HepG2 (cell line): ENCODE data around the gene CACNG1. TPM values are rescaled to one million over a fixed set of nuclear protein-coding genes. Genes with fewer than 3 reads are reported as not detected.

Experiments
- ATAC-seq: fragments of 200-7000 bp; cut with Tn5 transposase; 3 replicates; pipeline ENCODE4 v1.9.1; 2020; ENCODE audit warnings: mild to moderate bottlenecking, moderate library complexity
- BruUV-seq: library from RNA; stranded (reverse); fragments of 400-500 nt; replicated peaks from 2 replicates; lab custom pipeline; 2021; lab: Mats Ljungman, UMichigan
- CTCF ChIA-PET: fragments of 300-600 bp; formaldehyde crosslinking; extraction: SDS; loops from one replicate; lab custom pipeline; 2021; ENCODE audit warnings: low total read pairs, inconsistent platforms, low intra/inter-chr PET ratio; lab: Yijun Ruan, JAX
- POLR2A ChIA-PET: fragments of 350-600 bp; sonication (Branson Sonifier 250); formaldehyde crosslinking; loops from one replicate; lab custom pipeline; 2020; ENCODE audit warnings: antibody characterized with exemption, inconsistent platforms; lab: Yijun Ruan, JAX
- DNase-seq: peaks from one replicate; pipeline ENCODE4 v3.0.0-alpha.2; 2015; ENCODE audit warnings: low spot score
- FAIRE-seq: peaks from 3 replicates; lab custom pipeline; 2011; peaks lifted over from hg19 to GRCh38; lab: Jason Lieb, UNC
- H2AFZ ChIP-seq: one replicate; pipeline ENCODE4 v1.6.1; 2011; ENCODE audit warnings: low read length, inconsistent platforms
- H3K27ac ChIP-seq: fragments of 300-600 bp; 3 replicates; pipeline ENCODE4 v1.8.0; 2011; ENCODE audit warnings: mixed run types, mild to moderate bottlenecking, mixed read lengths, low read length, inconsistent platforms; ENCODE audit not compliant: insufficient read depth; ENCODE audit errors: extremely low read length
- H3K27me3 ChIP-seq, 2 experiments: fragments of 200-600 bp in 1 of 2; 2 replicates in 1 of 2; 3 replicates in 1 of 2; pipeline versions ENCODE4 v1.6.0 to v1.8.0; 2011; ENCODE audit warnings: low read length in 2 of 2, mild to moderate bottlenecking in 2 of 2, moderate library complexity in 2 of 2, inconsistent platforms in 1 of 2; ENCODE audit not compliant: insufficient read depth in 2 of 2, control insufficient read depth in 1 of 2
- H3K36me3 ChIP-seq, 2 experiments: fragments of 200-600 bp in 1 of 2; replicated peaks in 1 of 2; 2 replicates in 1 of 2; 3 replicates in 1 of 2; pipeline versions ENCODE4 v1.5.1 to v1.8.0; 2011; ENCODE audit warnings: low read length in 2 of 2, inconsistent platforms in 1 of 2; ENCODE audit not compliant: insufficient read depth in 2 of 2, control insufficient read depth in 1 of 2
- H3K4me1 ChIP-seq: 2 replicates; pipeline ENCODE4 v1.5.1; 2012; ENCODE audit warnings: low read length, inconsistent platforms; ENCODE audit not compliant: insufficient read depth
- H3K4me2 ChIP-seq: 2 replicates; pipeline ENCODE4 v1.6.0; 2011; ENCODE audit warnings: low read depth, low read length, inconsistent platforms
- H3K4me3 ChIP-seq, 3 experiments: fragments of 200-600 bp in 1 of 3; sonication (generic), shearing (Covaris generic) in 1 of 3; replicated peaks in 1 of 3; 2 replicates each; pipeline ENCODE4 v1.5.1; 2011 to 2016; ENCODE audit warnings: low read length in 3 of 3, inconsistent platforms in 2 of 3, low read depth in 2 of 3, mild to moderate bottlenecking in 2 of 3, control low read depth in 1 of 3, mixed read lengths in 1 of 3; ENCODE audit not compliant: insufficient read depth in 1 of 3
- H3K79me2 ChIP-seq: one replicate; pipeline ENCODE4 v1.6.1; 2011; ENCODE audit warnings: low read length, inconsistent platforms; ENCODE audit not compliant: insufficient read depth
- H3K9ac ChIP-seq: 2 replicates; pipeline ENCODE4 v1.6.0; 2011; ENCODE audit warnings: mild to moderate bottlenecking, low read depth, low read length, inconsistent platforms; ENCODE audit not compliant: insufficient read depth
- H3K9me3 ChIP-seq: 2 replicates; pipeline ENCODE4 v1.5.1; 2012; ENCODE audit warnings: mild to moderate bottlenecking, low read length
- H4K20me1 ChIP-seq: 2 replicates; pipeline ENCODE4 v1.6.0; 2011; ENCODE audit warnings: inconsistent platforms, mild to moderate bottlenecking, low read length, moderate library complexity; ENCODE audit not compliant: insufficient read depth
- JARID2 ChIP-seq: sonication (generic); formaldehyde crosslinking; IDR thresholded peaks from 2 replicates; pipeline ENCODE4 v1.8.1; 2023; ENCODE audit warnings: missing genetic modification reagents, inconsistent platforms; ENCODE audit not compliant: insufficient replicate concordance
- KMT2A ChIP-seq: sonication (generic); formaldehyde crosslinking; IDR thresholded peaks from 2 replicates; pipeline ENCODE4 v1.4.0; 2020; ENCODE audit warnings: missing genetic modification reagents
- NFRKB ChIP-seq: fragments of 450-650 bp; IDR thresholded peaks from 2 replicates; pipeline ENCODE4 v1.6.1; 2017
- RFXAP ChIP-seq: sonication (generic); formaldehyde crosslinking; IDR thresholded peaks from 2 replicates; pipeline ENCODE4 v1.4.0; 2020; ENCODE audit warnings: missing genetic modification reagents, borderline replicate concordance
- SALL2 ChIP-seq: sonication (generic); formaldehyde crosslinking; IDR thresholded peaks from 2 replicates; pipeline ENCODE4 v1.8.1; 2023; ENCODE audit warnings: mild to moderate bottlenecking, missing genetic modification reagents, inconsistent platforms
- SNAI1 ChIP-seq: sonication (generic); formaldehyde crosslinking; IDR thresholded peaks from 2 replicates; pipeline ENCODE4 v1.5.0; 2020; ENCODE audit warnings: mild to moderate bottlenecking, missing genetic modification reagents, borderline replicate concordance
- SOX13 ChIP-seq, 3 experiments: fragments of 450-650 bp in 1 of 3; sonication (generic) in 1 of 3; formaldehyde crosslinking in 1 of 3; IDR thresholded peaks in 2 of 3; conservative IDR thresholded peaks in 1 of 3; 2 replicates each; pipeline versions ENCODE4 v1.5.0 to v1.6.1; 2016 to 2020; ENCODE audit warnings: antibody characterized with exemption in 1 of 3, mild to moderate bottlenecking in 1 of 3, missing compliant biosample characterization in 1 of 3, missing genetic modification reagents in 1 of 3, moderate library complexity in 1 of 3
- ZNF17 ChIP-seq: sonication (generic); formaldehyde crosslinking; IDR thresholded peaks from 2 replicates; pipeline ENCODE4 v1.5.0; 2020; ENCODE audit warnings: mild to moderate bottlenecking, missing genetic modification reagents
- ZNF292 ChIP-seq: sonication (generic); formaldehyde crosslinking; IDR thresholded peaks from 2 replicates; pipeline ENCODE4 v1.8.1; 2022; ENCODE audit warnings: mild to moderate bottlenecking, low read depth, missing genetic modification reagents, borderline replicate concordance
- ZNF7 ChIP-seq: IDR thresholded peaks from 2 replicates; pipeline ENCODE4 v1.6.1; 2016; ENCODE audit warnings: missing biosample characterization, missing genetic modification reagents
- WGBS: methylation state at CpG from one replicate; pipeline ENCODE4 v1.1.6; 2017; ENCODE audit warnings: low lambda C conversion rate; 5-methylcytosine and 5-hydroxymethylcytosine counted together
- in situ Hi-C: cut with HindIII; loops from 2 replicates; pipeline ENCODE4 v1.10.0; 2017; ENCODE audit warnings: low pct_unique_long_range_greater_than_20kb; ENCODE audit not compliant: extremely low pct_ligation_motif_present
- intact Hi-C: fragments of 100-400 bp; cut with micrococcal nuclease; formaldehyde crosslinking; loops from one replicate; pipeline ENCODE4 v1.10.0; 2022; ENCODE audit not compliant: unreplicated experiment
- polyA plus RNA-seq, 8 experiments: library from polyadenylated mRNA; depleted of rRNA in 3 of 8; stranded (reverse) in 7 of 8; unstranded in 1 of 8; fragments of >200 nt; fragmentation: Illumina TruSeq in 4 of 8; extraction: Trizol in 4 of 8; gene quantifications; 2 replicates each; pipeline versions ENCODE4 v1.2.1 to v1.2.3, GENCODE V29; 2011 to 2016; ENCODE audit warnings: low read depth in 4 of 8, missing spikeins in 1 of 8, mixed read lengths in 1 of 8; ENCODE audit not compliant: insufficient read depth in 1 of 8
- total RNA-seq, 5 experiments: library from RNA; depleted of rRNA; stranded (reverse); fragments of >200 nt; fragmentation: Illumina TruSeq; extraction: Trizol; gene quantifications; 2 replicates each; pipeline ENCODE4 v1.2.3, GENCODE V29; 2016; ENCODE audit warnings: low read depth in 1 of 5
- TF ChIP-seq, protein P1 (sequence below): sonication (generic); formaldehyde crosslinking; IDR thresholded peaks from 2 replicates; pipeline ENCODE4 v1.4.0; 2020; ENCODE audit warnings: missing genetic modification reagents

The CACNG1 gene
- total and polyA plus RNA-seq, 2 of the 13 experiments (the other 11 are each of a cell fraction or from before 2014, with no cell fraction given): not detected

GRCh38 chr17:67056746-67057490 lies 12.6 kb downstream of the CACNG1 start:
- POLR2A ChIA-PET: no interaction called here
- H3K27ac ChIP-seq: no peak overlapping the region
- no peak overlapping the region for H3K9ac ChIP-seq
- no peak overlapping the region for H2AFZ ChIP-seq
- in situ Hi-C loops: no loop called here
- CTCF ChIA-PET: no interaction called here
- TF ChIP-seq KMT2A (CRISPR knock-in tag) (no peak), RFXAP (CRISPR knock-in tag) (no peak), ZNF17 (CRISPR knock-in tag) (no peak), SNAI1 (CRISPR knock-in tag) (no peak), ZNF292 (no peak), NFRKB (no peak), JARID2 (CRISPR knock-in tag) (no peak), SOX13 (IDR thresholded peaks at IDR 0.05) (no peak), SOX13 (CRISPR knock-in tag; conservative IDR thresholded peaks at IDR 0.05 in 1 of 2, IDR thresholded peaks at IDR 0.05 in 1 of 2) (no peak), SALL2 (CRISPR knock-in tag) (no peak), ZNF7 (CRISPR knock-in tag) (no peak)
- TF ChIP-seq, protein P1, sequence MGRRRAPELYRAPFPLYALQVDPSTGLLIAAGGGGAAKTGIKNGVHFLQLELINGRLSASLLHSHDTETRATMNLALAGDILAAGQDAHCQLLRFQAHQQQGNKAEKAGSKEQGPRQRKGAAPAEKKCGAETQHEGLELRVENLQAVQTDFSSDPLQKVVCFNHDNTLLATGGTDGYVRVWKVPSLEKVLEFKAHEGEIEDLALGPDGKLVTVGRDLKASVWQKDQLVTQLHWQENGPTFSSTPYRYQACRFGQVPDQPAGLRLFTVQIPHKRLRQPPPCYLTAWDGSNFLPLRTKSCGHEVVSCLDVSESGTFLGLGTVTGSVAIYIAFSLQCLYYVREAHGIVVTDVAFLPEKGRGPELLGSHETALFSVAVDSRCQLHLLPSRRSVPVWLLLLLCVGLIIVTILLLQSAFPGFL: no peak
- intact Hi-C loops: no loop called here
- H4K20me1 ChIP-seq: no peaks in the 10 kb centered on the region
- BruUV-seq: no TSS peak
- no peaks in the 10 kb centered on the region for H3K9me3 ChIP-seq
- no peak for DNase-seq
- H3K4me1 ChIP-seq: no peaks in the 10 kb centered on the region
- WGBS: 61% methylated on average over 18 of the region's 18 CpGs
- FAIRE-seq: no peak
- H3K36me3 ChIP-seq: no peaks in the 10 kb centered on the region
- no peaks in the 10 kb centered on the region for H3K79me2 ChIP-seq
- no peak for ATAC-seq
- peaks cover 5 to 25% of the 10 kb centered on the region in 2 experiments; a peak in 3 of 5 replicates for H3K27me3 ChIP-seq
- H3K4me2 ChIP-seq: no peak overlapping the region
- no peak overlapping the region for H3K4me3 ChIP-seq
